Liver (tissue), 9 donors: ENCODE results near the gene JAZF1. TPM values are rescaled to one million over a fixed set of nuclear protein-coding genes. Genes with fewer than 3 reads are reported as not detected.

Experiments used
- DNase-seq: peaks from one replicate; pipeline ENCODE4 v3.0.0-alpha.2; 2017; ENCODE audit warnings: low spot score
- H3K27ac ChIP-seq, 2 donors: one replicate each; pipeline ENCODE4 v1.7.0; 2013; ENCODE audit warnings: inconsistent platforms in 2 of 2, low read length in 2 of 2, control low read depth in 1 of 2, low read depth in 1 of 2, mild to moderate bottlenecking in 1 of 2
- H3K27me3 ChIP-seq, 4 donors: one replicate each; pipeline versions ENCODE4 v1.6.1 to v1.7.0; 2013; ENCODE audit warnings: low read length in 3 of 4, inconsistent platforms in 1 of 4, mild to moderate bottlenecking in 1 of 4, moderate library complexity in 1 of 4; ENCODE audit not compliant: control insufficient read depth in 4 of 4, insufficient read depth in 4 of 4
- H3K36me3 ChIP-seq, 4 donors: one replicate each; pipeline versions ENCODE4 v1.6.1 to v1.7.0; 2013; ENCODE audit warnings: low read length in 3 of 4, mild to moderate bottlenecking in 3 of 4, low read depth in 1 of 4, moderate library complexity in 1 of 4; ENCODE audit not compliant: control insufficient read depth in 4 of 4, insufficient read depth in 3 of 4
- H3K4me1 ChIP-seq, 4 donors: one replicate each; pipeline versions ENCODE4 v1.6.1 to v1.7.0; 2013; ENCODE audit warnings: low read length in 3 of 4, mild to moderate bottlenecking in 3 of 4, moderate library complexity in 1 of 4; ENCODE audit not compliant: control insufficient read depth in 4 of 4, insufficient read depth in 4 of 4
- H3K4me3 ChIP-seq, 3 donors: one replicate each; pipeline versions ENCODE4 v1.6.1 to v1.7.0; 2013; ENCODE audit warnings: low read length in 3 of 3, control low read depth in 1 of 3, low read depth in 1 of 3, mild to moderate bottlenecking in 1 of 3
- H3K9ac ChIP-seq, 2 donors: one replicate each; pipeline ENCODE4 v1.7.0; 2013; ENCODE audit warnings: low read length in 2 of 2, mild to moderate bottlenecking in 2 of 2, moderate library complexity in 2 of 2, control low read depth in 1 of 2, low read depth in 1 of 2
- H3K9me3 ChIP-seq, 4 donors: one replicate each; pipeline versions ENCODE4 v1.6.1 to v1.7.0; 2013; ENCODE audit warnings: low read length in 3 of 4; ENCODE audit not compliant: control insufficient read depth in 4 of 4
- ATF3 ChIP-seq: IDR thresholded peaks from 2 replicates; pipeline ENCODE4 v1.6.1; 2016; ENCODE audit warnings: antibody characterized with exemption
- EGR1 ChIP-seq, 2 donors: IDR thresholded peaks; 2 replicates each; pipeline ENCODE4 v1.6.1; 2016 to 2018; ENCODE audit warnings: antibody characterized with exemption in 2 of 2, low read depth in 2 of 2
- FOXA1 ChIP-seq: IDR thresholded peaks from 2 replicates; pipeline ENCODE4 v1.6.1; 2016; ENCODE audit warnings: antibody characterized with exemption
- FOXA2 ChIP-seq: IDR thresholded peaks from 2 replicates; pipeline ENCODE4 v1.6.1; 2016; ENCODE audit warnings: antibody characterized with exemption
- GABPA ChIP-seq, 2 donors: IDR thresholded peaks in 1 of 2; conservative IDR thresholded peaks in 1 of 2; 2 replicates each; pipeline ENCODE4 v1.6.1; 2016; ENCODE audit warnings: antibody characterized with exemption in 2 of 2, mild to moderate bottlenecking in 1 of 2, moderate library complexity in 1 of 2
- HNF4A ChIP-seq, 2 donors: conservative IDR thresholded peaks; 2 replicates each; pipeline ENCODE4 v1.6.1; 2016; ENCODE audit warnings: antibody characterized with exemption in 2 of 2, mild to moderate bottlenecking in 2 of 2
- HNF4G ChIP-seq: IDR thresholded peaks from 2 replicates; pipeline ENCODE4 v1.6.1; 2016; ENCODE audit warnings: antibody characterized with exemption
- JUND ChIP-seq, 2 donors: IDR thresholded peaks; 2 replicates each; pipeline ENCODE4 v1.6.1; 2016; ENCODE audit warnings: antibody characterized with exemption in 2 of 2
- MAX ChIP-seq: IDR thresholded peaks from 2 replicates; pipeline ENCODE4 v1.6.1; 2016; ENCODE audit warnings: antibody characterized with exemption
- NR2F2 ChIP-seq: IDR thresholded peaks from 2 replicates; pipeline ENCODE4 v1.6.1; 2016; ENCODE audit warnings: antibody characterized with exemption
- RAD21 ChIP-seq, 2 donors: IDR thresholded peaks; 2 replicates each; pipeline ENCODE4 v1.6.1; 2016; ENCODE audit warnings: antibody characterized with exemption in 2 of 2, mild to moderate bottlenecking in 2 of 2
- RXRA ChIP-seq, 2 donors: IDR thresholded peaks; 2 replicates each; pipeline ENCODE4 v1.6.1; 2017 to 2018; ENCODE audit warnings: antibody characterized with exemption in 2 of 2, mild to moderate bottlenecking in 1 of 2
- SP1 ChIP-seq: IDR thresholded peaks from 2 replicates; pipeline ENCODE4 v1.6.1; 2018; ENCODE audit warnings: antibody characterized with exemption, mild to moderate bottlenecking
- TAF1 ChIP-seq: conservative IDR thresholded peaks from 2 replicates; pipeline ENCODE4 v1.6.1; 2016; ENCODE audit warnings: antibody characterized with exemption, mild to moderate bottlenecking
- YY1 ChIP-seq: IDR thresholded peaks from 2 replicates; pipeline ENCODE4 v1.6.1; 2016; ENCODE audit warnings: antibody characterized with exemption, mild to moderate bottlenecking
- WGBS: extraction: QIAGEN DNeasy Blood & Tissue Kit; methylation state at CpG from one replicate; pipeline ENCODE4 v1.1.7; 2013; 5-methylcytosine and 5-hydroxymethylcytosine counted together
- polyA plus RNA-seq, 2 donors: library from polyadenylated mRNA; stranded (reverse) in 1 of 2; unstranded in 1 of 2; fragments of 200-250 nt in 1 of 2; fragments of >200 nt in 1 of 2; fragmentation: Nextera tagmentation in 1 of 2; extraction: Ambion mirVana in 1 of 2; gene quantifications; one replicate each; pipeline versions ENCODE4 v1.2.1 to v1.2.3, GENCODE V29; 2013 to 2015
- total RNA-seq, 2 donors: library from RNA; depleted of rRNA; stranded (reverse); fragments of >200 nt; gene quantifications; one replicate each; pipeline ENCODE4 v1.2.3, GENCODE V29; 2014
- TF ChIP-seq, protein P1 (sequence below): IDR thresholded peaks from 2 replicates; pipeline ENCODE4 v1.6.1; 2016; ENCODE audit warnings: antibody characterized with exemption, mild to moderate bottlenecking
- TF ChIP-seq, protein P2 (sequence below): fragments of 150-350 bp; IDR thresholded peaks from 2 replicates; pipeline ENCODE4 v1.5.1; 2017; ENCODE audit warnings: improper control_type of control experiment, low read depth, low read length; ENCODE audit not compliant: missing input control
- TF ChIP-seq, protein P3 (sequence below): IDR thresholded peaks from 2 replicates; pipeline ENCODE4 v1.6.1; 2016; ENCODE audit warnings: antibody characterized with exemption
- donor health status: healthy.
- donor health status: healthy.
- donor health status: healthy.
- donor health status: healthy.
- donor health status: healthy.

JAZF1 gene
- total and polyA plus RNA-seq, 4 donors = 2.7 to 17.8 (median 4.0) TPM

- no peak for TF ChIP-seq FOXA2
- TF ChIP-seq ATF3 = no peak
- TF ChIP-seq, protein P1, sequence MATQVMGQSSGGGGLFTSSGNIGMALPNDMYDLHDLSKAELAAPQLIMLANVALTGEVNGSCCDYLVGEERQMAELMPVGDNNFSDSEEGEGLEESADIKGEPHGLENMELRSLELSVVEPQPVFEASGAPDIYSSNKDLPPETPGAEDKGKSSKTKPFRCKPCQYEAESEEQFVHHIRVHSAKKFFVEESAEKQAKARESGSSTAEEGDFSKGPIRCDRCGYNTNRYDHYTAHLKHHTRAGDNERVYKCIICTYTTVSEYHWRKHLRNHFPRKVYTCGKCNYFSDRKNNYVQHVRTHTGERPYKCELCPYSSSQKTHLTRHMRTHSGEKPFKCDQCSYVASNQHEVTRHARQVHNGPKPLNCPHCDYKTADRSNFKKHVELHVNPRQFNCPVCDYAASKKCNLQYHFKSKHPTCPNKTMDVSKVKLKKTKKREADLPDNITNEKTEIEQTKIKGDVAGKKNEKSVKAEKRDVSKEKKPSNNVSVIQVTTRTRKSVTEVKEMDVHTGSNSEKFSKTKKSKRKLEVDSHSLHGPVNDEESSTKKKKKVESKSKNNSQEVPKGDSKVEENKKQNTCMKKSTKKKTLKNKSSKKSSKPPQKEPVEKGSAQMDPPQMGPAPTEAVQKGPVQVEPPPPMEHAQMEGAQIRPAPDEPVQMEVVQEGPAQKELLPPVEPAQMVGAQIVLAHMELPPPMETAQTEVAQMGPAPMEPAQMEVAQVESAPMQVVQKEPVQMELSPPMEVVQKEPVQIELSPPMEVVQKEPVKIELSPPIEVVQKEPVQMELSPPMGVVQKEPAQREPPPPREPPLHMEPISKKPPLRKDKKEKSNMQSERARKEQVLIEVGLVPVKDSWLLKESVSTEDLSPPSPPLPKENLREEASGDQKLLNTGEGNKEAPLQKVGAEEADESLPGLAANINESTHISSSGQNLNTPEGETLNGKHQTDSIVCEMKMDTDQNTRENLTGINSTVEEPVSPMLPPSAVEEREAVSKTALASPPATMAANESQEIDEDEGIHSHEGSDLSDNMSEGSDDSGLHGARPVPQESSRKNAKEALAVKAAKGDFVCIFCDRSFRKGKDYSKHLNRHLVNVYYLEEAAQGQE = no peak
- no peak for TF ChIP-seq GABPA (IDR thresholded peaks at IDR 0.05 in 1 of 2, conservative IDR thresholded peaks at IDR 0.05 in 1 of 2)
- TF ChIP-seq, protein P2, sequence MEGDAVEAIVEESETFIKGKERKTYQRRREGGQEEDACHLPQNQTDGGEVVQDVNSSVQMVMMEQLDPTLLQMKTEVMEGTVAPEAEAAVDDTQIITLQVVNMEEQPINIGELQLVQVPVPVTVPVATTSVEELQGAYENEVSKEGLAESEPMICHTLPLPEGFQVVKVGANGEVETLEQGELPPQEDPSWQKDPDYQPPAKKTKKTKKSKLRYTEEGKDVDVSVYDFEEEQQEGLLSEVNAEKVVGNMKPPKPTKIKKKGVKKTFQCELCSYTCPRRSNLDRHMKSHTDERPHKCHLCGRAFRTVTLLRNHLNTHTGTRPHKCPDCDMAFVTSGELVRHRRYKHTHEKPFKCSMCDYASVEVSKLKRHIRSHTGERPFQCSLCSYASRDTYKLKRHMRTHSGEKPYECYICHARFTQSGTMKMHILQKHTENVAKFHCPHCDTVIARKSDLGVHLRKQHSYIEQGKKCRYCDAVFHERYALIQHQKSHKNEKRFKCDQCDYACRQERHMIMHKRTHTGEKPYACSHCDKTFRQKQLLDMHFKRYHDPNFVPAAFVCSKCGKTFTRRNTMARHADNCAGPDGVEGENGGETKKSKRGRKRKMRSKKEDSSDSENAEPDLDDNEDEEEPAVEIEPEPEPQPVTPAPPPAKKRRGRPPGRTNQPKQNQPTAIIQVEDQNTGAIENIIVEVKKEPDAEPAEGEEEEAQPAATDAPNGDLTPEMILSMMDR = no peak
- no peak for DNase-seq
- WGBS = 92% methylated on average over 3 of the region's 3 CpGs
- Histone ChIP-seq H3K27ac (no peak overlapping the region), H3K36me3 (no peaks in the 10 kb centered on the region), H3K9ac (no peak overlapping the region), H3K27me3 (no peaks in the 10 kb centered on the region), H3K4me3 (no peak overlapping the region), H3K4me1 (no peaks in the 10 kb centered on the region), H3K9me3 (no peaks in the 10 kb centered on the region)
These were observed 152.1 kb downstream of the JAZF1 start for GRCh38 chr7:28028471-28028870.

DNA sequence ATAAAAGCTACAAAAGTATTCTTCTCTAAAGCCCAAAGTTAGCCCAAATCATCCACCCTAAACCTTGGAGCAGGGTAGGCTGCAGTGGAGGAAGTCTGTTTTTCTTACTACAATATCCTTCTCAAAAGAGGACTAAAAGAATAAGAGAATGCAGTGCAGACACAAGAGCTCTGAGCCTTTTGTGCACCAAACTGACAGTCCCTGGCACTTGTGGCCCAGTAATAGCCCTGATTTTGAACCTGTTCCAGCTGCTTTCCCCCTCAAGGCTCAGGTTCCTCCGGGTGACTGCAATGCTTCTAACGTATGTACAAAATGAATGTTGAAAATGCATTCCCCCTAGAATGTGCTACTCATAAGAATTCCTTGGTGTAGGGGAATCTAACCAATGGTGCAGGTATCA lies 154.4 kb downstream of the JAZF1 start:
- Histone ChIP-seq H3K9ac (no peak overlapping the region), H3K4me3 (no peak overlapping the region), H3K36me3 (no peaks in the 10 kb centered on the region), H3K9me3 (no peaks in the 10 kb centered on the region), H3K4me1 (no peaks in the 10 kb centered on the region), H3K27ac (no peak overlapping the region), H3K27me3 (no peaks in the 10 kb centered on the region)
- TF ChIP-seq TAF1 = no peak
- TF ChIP-seq JUND (IDR thresholded peaks at IDR 0.05) = no peak
- TF ChIP-seq MAX = no peak
- no peak for TF ChIP-seq FOXA1
- TF ChIP-seq, protein P1 = no peak
- TF ChIP-seq HNF4G = no peak
- TF ChIP-seq NR2F2 = no peak
- TF ChIP-seq GABPA (IDR thresholded peaks at IDR 0.05 in 1 of 2, conservative IDR thresholded peaks at IDR 0.05 in 1 of 2) = no peak
- no peak for TF ChIP-seq ATF3
- no peak for TF ChIP-seq YY1
- TF ChIP-seq, protein P3, sequence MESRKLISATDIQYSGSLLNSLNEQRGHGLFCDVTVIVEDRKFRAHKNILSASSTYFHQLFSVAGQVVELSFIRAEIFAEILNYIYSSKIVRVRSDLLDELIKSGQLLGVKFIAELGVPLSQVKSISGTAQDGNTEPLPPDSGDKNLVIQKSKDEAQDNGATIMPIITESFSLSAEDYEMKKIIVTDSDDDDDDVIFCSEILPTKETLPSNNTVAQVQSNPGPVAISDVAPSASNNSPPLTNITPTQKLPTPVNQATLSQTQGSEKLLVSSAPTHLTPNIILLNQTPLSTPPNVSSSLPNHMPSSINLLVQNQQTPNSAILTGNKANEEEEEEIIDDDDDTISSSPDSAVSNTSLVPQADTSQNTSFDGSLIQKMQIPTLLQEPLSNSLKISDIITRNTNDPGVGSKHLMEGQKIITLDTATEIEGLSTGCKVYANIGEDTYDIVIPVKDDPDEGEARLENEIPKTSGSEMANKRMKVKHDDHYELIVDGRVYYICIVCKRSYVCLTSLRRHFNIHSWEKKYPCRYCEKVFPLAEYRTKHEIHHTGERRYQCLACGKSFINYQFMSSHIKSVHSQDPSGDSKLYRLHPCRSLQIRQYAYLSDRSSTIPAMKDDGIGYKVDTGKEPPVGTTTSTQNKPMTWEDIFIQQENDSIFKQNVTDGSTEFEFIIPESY = no peak
- no peak for TF ChIP-seq HNF4A (conservative IDR thresholded peaks at IDR 0.05)
- no peak for TF ChIP-seq EGR1 (IDR thresholded peaks at IDR 0.05; ENCODE audit: low read depth in 2 of 2)
- TF ChIP-seq SP1 = no peak
- TF ChIP-seq, protein P2 = no peak
- TF ChIP-seq FOXA2 = no peak
- TF ChIP-seq RAD21 (IDR thresholded peaks at IDR 0.05) = no peak
- no peak for TF ChIP-seq RXRA (IDR thresholded peaks at IDR 0.05)
- WGBS = 93% methylated on average over 2 of the region's 2 CpGs
- no peak for DNase-seq
